HFF-Myc (cell line): ENCODE data around the gene EPC2.

Experiments
- DNase-seq: peaks from one replicate; pipeline ENCODE4 v3.0.0-alpha.2; 2011; ENCODE audit warnings: low read depth; ENCODE audit errors: extremely low read depth
- H3K4me3 ChIP-seq: replicated peaks from 2 replicates; pipeline ENCODE4 v1.5.1; 2011; ENCODE audit warnings: low read depth, mild to moderate bottlenecking, control low read depth, low read length
- TF ChIP-seq, protein P1 (sequence below): IDR thresholded peaks from 2 replicates; pipeline ENCODE4 v1.5.1; 2012; ENCODE audit warnings: mild to moderate bottlenecking, low read depth, low read length, control low read depth; ENCODE audit errors: missing control alignments

The EPC2 gene

DNA sequence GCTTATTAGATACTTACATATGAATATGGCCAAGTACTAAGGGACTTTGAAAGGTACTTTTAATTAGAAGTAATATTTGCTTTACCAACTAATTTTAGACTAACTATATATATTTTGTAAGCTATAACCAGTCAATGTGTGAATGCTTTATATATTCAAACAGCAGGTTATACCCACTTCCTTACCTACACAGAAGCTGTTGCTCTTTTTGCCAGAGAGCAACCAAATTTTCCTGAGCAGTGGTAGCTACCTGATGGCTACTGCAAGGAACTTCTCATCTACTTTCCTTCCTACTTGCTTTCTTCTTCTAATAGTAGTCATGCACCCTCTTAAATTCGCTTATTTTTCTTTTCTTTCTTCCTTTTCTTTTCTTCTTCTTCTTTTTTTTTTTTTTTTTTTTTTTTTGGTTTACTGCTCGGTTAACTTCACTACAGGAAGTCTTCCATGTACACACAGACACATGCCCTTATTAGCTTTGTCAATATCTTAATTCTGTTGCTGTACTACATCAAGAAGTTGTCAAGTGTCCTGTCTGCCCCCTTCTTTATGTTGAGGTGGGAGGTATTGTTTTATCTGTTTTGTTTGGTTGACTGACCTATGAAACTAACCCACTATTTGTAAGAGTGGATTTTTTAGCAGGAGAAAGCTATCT is 95.0 kb downstream of the EPC2 start:
- TF ChIP-seq, protein P1, sequence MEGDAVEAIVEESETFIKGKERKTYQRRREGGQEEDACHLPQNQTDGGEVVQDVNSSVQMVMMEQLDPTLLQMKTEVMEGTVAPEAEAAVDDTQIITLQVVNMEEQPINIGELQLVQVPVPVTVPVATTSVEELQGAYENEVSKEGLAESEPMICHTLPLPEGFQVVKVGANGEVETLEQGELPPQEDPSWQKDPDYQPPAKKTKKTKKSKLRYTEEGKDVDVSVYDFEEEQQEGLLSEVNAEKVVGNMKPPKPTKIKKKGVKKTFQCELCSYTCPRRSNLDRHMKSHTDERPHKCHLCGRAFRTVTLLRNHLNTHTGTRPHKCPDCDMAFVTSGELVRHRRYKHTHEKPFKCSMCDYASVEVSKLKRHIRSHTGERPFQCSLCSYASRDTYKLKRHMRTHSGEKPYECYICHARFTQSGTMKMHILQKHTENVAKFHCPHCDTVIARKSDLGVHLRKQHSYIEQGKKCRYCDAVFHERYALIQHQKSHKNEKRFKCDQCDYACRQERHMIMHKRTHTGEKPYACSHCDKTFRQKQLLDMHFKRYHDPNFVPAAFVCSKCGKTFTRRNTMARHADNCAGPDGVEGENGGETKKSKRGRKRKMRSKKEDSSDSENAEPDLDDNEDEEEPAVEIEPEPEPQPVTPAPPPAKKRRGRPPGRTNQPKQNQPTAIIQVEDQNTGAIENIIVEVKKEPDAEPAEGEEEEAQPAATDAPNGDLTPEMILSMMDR, result no peak
- DNase-seq, result no peak
- H3K4me3 ChIP-seq, result no peak overlapping the region

DNA sequence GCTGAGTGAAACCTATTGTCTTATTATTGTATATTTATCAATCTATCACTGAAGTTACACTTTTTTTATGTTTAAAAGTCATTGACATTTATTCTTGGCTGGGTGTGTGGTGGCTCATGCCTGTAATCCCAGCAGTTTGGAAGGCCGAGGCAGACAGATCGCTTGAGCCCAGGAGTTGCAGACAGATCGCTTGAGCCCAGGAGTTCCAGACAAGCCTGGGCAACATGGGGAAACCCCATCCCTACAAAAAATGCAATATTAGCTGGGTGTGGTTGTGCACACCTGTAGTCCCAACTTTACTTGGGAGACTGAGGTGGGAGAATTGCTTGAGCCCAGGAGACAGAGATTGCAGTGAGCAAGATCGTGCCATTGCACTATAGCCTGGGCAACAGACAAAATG is 97.8 kb downstream of the EPC2 start:
- no peak overlapping the region for H3K4me3 ChIP-seq
- DNase-seq, result no peak
- TF ChIP-seq, protein P1, result no peak

DNA sequence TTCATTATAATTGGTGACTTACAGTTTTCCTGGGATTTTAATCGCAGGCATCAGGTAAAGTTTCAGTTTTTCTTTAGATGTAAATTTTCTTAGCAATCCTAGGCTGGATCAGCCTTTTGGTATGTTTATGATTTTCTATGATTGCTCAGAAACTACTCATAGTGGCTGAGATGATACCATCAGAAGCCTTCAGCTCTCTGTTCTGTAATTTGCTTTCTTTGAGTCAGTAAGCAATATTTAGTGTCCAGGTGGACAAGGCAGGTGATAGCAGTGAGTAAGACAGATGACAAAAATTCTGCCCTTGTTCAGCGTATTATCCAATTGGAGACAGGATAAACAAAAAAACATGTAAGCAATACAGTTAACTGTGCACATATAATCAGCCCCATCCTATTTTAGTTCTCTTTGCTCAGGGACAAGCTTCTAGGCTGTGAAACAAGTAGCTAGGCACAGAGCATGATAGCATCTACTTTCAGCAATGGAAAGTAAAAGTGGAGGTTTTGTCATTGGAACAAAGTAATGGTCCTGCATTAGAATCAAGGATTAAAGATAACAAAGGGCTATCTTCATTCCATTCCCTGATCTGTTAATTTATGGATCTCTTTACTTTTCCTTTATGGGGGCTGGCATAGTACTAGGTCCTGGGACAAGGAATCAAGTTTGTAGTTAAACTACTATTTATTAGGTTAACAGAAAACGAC is 100.8 kb downstream of the EPC2 start:
- TF ChIP-seq, protein P1, result no peak
- DNase-seq, result no peak
- no peak overlapping the region for H3K4me3 ChIP-seq

DNA sequence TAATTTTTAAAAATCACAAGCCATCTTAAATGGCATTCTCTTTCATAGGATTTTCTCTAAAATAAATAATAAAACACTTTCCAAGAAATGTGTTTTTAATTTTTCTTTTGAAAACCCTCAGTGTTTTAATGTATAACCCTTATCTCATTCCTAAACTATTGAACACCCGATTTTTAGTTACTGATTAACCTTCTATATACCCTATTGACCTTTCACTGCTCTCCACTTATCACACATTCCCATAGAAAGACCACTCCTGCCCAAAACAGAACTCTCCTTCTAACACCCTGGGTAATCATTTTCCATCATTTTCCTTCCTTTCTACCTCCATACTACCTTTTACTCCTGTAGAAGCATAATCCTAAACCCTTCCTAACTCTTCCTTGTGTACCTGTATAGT is 102.4 kb downstream of the EPC2 start:
- no peak overlapping the region for H3K4me3 ChIP-seq
- TF ChIP-seq, protein P1, result no peak
- DNase-seq, result no peak

DNA sequence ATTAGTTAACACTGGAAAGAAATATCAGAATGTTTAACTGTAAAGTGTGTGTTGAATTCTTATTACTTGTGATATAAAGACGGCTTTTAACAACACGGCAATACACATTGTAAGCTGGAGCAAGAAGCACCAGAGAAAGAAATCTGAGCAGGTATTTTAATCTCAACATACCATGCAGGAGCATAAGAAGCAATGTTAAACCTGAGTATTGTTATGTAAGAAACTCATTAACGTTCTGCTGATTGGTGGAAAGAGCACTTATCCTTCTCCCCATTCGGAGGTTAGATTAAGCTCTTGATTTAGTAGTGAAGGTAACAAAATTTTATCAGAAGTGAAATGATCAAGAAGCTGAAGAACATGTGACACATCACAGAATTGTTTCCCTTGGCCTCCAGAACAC is 107.4 kb downstream of the EPC2 start:
- DNase-seq, result no peak
- TF ChIP-seq, protein P1, result no peak
- no peak overlapping the region for H3K4me3 ChIP-seq

DNA sequence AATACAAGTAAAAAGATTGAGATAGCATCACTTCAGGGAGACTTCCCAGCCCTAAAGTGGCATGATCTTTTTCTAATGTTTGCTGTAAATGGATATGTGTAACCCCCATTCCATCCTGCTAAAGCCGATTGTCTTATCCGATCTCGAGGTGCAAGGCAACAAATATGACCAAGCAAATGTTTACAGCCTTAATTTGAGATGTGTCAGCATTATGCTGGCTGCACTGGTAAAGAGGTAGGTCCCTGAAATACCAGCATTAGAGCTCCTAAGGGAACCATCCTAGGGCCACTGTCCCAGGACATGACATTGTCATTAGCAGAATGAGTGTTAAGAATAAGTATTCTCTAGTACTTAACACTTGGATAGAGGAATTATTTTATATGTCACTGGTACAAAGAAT is 108.4 kb downstream of the EPC2 start:
- no peak for DNase-seq
- TF ChIP-seq, protein P1, result no peak
- H3K4me3 ChIP-seq, result no peak overlapping the region
